ENCODE results near the gene PPM1B.

Gene PPM1B

GRCh38 chr2:44244135-44244871 is 75.6 kb downstream of the PPM1B start:
- Histone ChIP-seq H3K27ac (ENCODE audit: extremely low read depth, low read depth, low read length) (no peak overlapping the region), H3K9me3 (ENCODE audit: control insufficient read depth, insufficient read depth, low read depth, low read length) (no peaks in the 10 kb centered on the region), H3K4me3 (ENCODE audit: low read depth, low read length) (no peak overlapping the region; the same call in none of the 2 replicates), H3K4me1 (ENCODE audit: control insufficient read depth, insufficient read depth, low read length) (peaks cover 5% of the 10 kb centered on the region; the same call in 1 of the 2 replicates), H3K36me3 (ENCODE audit: control insufficient read depth in 2 of 2, insufficient read depth in 1 of 2, low read length in 2 of 2) (no peaks in the 10 kb centered on the region)
- TF ChIP-seq ZBTB17 (tag by site-specific recombination; IDR thresholded peaks at IDR 0.05) (0 out of 2 replicates have a peak, but pooled peaks have one; percentile 16), PRDM6 (tag by site-specific recombination; IDR thresholded peaks at IDR 0.05) (peak; percentile 65), SCRT1 (tag by site-specific recombination; IDR thresholded peaks at IDR 0.05; ENCODE audit: borderline replicate concordance) (peak; percentile 49; the same call in 1 of the 2 replicates), SP7 (tag by site-specific recombination; IDR thresholded peaks at IDR 0.05) (peak; percentile 58; the same call in 1 of the 2 replicates), MYNN (tag by site-specific recombination; IDR thresholded peaks at IDR 0.05; ENCODE audit: borderline replicate concordance) (peak; percentile 76), ZNF335 (tag by site-specific recombination; conservative IDR thresholded peaks at IDR 0.05) (0 out of 2 replicates have a peak, but pooled peaks have one; percentile 32), PRDM1 (tag by site-specific recombination; IDR thresholded peaks at IDR 0.05) (no peak), ZNF157 (tag by site-specific recombination; IDR thresholded peaks at IDR 0.05) (no peak), SCRT2 (tag by site-specific recombination; IDR thresholded peaks at IDR 0.05) (peak; percentile 97), ZNF362 (tag by site-specific recombination; IDR thresholded peaks at IDR 0.05) (0 out of 2 replicates have a peak, but pooled peaks have one; percentile 21), ZNF223 (tag by site-specific recombination; IDR thresholded peaks at IDR 0.05) (no peak), ZNF654 (tag by site-specific recombination; IDR thresholded peaks at IDR 0.05; ENCODE audit: low read depth) (peak; percentile 39), ZNF514 (tag by site-specific recombination; IDR thresholded peaks at IDR 0.05) (no peak)
- POLR2A ChIA-PET, result interaction anchor here (1.0 kb wide), 1 partner anchor 96 kb away, joined by 3 read pairs; no protein-coding TSS in a partner anchor
- CTCF ChIA-PET, result interaction anchor here (0.6 to 5.1 kb wide), 20 partner anchors 9 to 1560 kb away, joined by 3 to 45 read pairs (median 4); no protein-coding TSS in a partner anchor

GRCh38 chr2:44245083-44245861 is 76.6 kb downstream of the PPM1B start:
- Histone ChIP-seq H3K27ac (ENCODE audit: extremely low read depth, low read depth, low read length) (no peak overlapping the region), H3K9me3 (ENCODE audit: control insufficient read depth, insufficient read depth, low read depth, low read length) (no peaks in the 10 kb centered on the region), H3K4me3 (ENCODE audit: low read depth, low read length) (no peak overlapping the region), H3K4me1 (ENCODE audit: control insufficient read depth, insufficient read depth, low read length) (peaks cover 5% of the 10 kb centered on the region; the same call in 1 of the 2 replicates), H3K36me3 (ENCODE audit: control insufficient read depth in 2 of 2, insufficient read depth in 1 of 2, low read length in 2 of 2) (no peaks in the 10 kb centered on the region)
- TF ChIP-seq ZNF19 (tag by site-specific recombination; IDR thresholded peaks at IDR 0.05; ENCODE audit: low read depth) (no peak), ZNF768 (tag by site-specific recombination; IDR thresholded peaks at IDR 0.05) (no peak), ZNF473 (tag by site-specific recombination; IDR thresholded peaks at IDR 0.05) (no peak), ZNF530 (tag by site-specific recombination; IDR thresholded peaks at IDR 0.05; ENCODE audit: low read depth) (no peak), ZNF155 (tag by site-specific recombination; IDR thresholded peaks at IDR 0.05) (no peak), ZNF513 (tag by site-specific recombination; IDR thresholded peaks at IDR 0.05) (no peak), SP3 (tag by site-specific recombination; IDR thresholded peaks at IDR 0.05) (no peak)
- POLR2A ChIA-PET, result no interaction called here
- CTCF ChIA-PET, result interaction anchor here (0.6 to 5.1 kb wide), 15 partner anchors 10 to 1377 kb away, joined by 3 to 45 read pairs (median 5); no protein-coding TSS in a partner anchor
